Upper lobe of left lung (tissue), 6 donors: ENCODE measurements around the gene ATP2B2. TPM values are rescaled to one million over a fixed set of nuclear protein-coding genes. Genes with fewer than 3 reads are reported as not detected.
A peak's percentile ranks its signal among the peaks of the same experiment; 100 is the strongest.

Experiments
- ATAC-seq, 2 donors: fragments of 200-7000 bp; cut with Tn5 transposase; one replicate each; pipeline ENCODE4 v1.9.1; 2022; ENCODE audit warnings: mild to moderate bottlenecking in 2 of 2, moderate library complexity in 2 of 2; ENCODE audit not compliant: low FRiP score in 2 of 2
- DNase-seq, 2 donors: peaks; one replicate each; pipeline ENCODE4 v3.0.0-alpha.2; 2019 to 2020
- H3K27ac ChIP-seq, 4 donors: fragments of 200-600 bp; sonication (generic); one replicate each; pipeline ENCODE4 v1.5.1; 2016 to 2019
- H3K27me3 ChIP-seq, 4 donors: fragments of 200-600 bp; sonication (generic); one replicate each; pipeline ENCODE4 v1.5.1; 2017 to 2019
- H3K36me3 ChIP-seq, 4 donors: fragments of 200-600 bp; sonication (generic); one replicate each; pipeline ENCODE4 v1.5.1; 2016 to 2019
- H3K4me1 ChIP-seq, 4 donors: fragments of 200-600 bp; sonication (generic); one replicate each; pipeline ENCODE4 v1.5.1; 2018 to 2019
- H3K4me3 ChIP-seq, 4 donors: fragments of 200-600 bp; sonication (generic); one replicate each; pipeline ENCODE4 v1.5.1; 2017 to 2019; ENCODE audit warnings: mild to moderate bottlenecking in 2 of 4, moderate library complexity in 1 of 4
- H3K9me3 ChIP-seq, 4 donors: fragments of 200-600 bp; sonication (generic); one replicate each; pipeline ENCODE4 v1.5.1; 2018 to 2019
- CTCF ChIP-seq, 6 experiments: fragments of 450-650 bp in 4 of 6; fragments of 200-600 bp in 2 of 6; sonication (generic) in 2 of 6; IDR thresholded peaks; one replicate each; pipeline ENCODE4 v1.5.1; 2016 to 2019; ENCODE audit warnings: antibody characterized with exemption in 6 of 6
- EP300 ChIP-seq, 4 donors: sonication (generic); formaldehyde crosslinking; IDR thresholded peaks; one replicate each; pipeline ENCODE4 v1.5.1; 2017; ENCODE audit warnings: antibody characterized with exemption in 4 of 4, control low read depth in 2 of 4
- POLR2A ChIP-seq, 4 donors: fragments of 450-650 bp; IDR thresholded peaks; one replicate each; pipeline ENCODE4 v1.5.1; 2016 to 2017; ENCODE audit warnings: antibody characterized with exemption in 4 of 4, mild to moderate bottlenecking in 2 of 4
- POLR2AphosphoS5 ChIP-seq, 2 donors: sonication (generic); formaldehyde crosslinking; IDR thresholded peaks; one replicate each; pipeline ENCODE4 v1.5.1; 2017; ENCODE audit warnings: antibody characterized with exemption in 2 of 2
- WGBS, 2 donors: methylation state at CpG; one replicate each; pipeline ENCODE4 v1.1.5; 2017 to 2018; 5-methylcytosine and 5-hydroxymethylcytosine counted together
- total RNA-seq, 6 donors: library from RNA; depleted of rRNA in 4 of 6; stranded (reverse); fragments of >200 nt in 4 of 6; gene quantifications; one replicate each; pipeline versions ENCODE4 v1.1.0 to v1.2.1, GENCODE V29; 2016 to 2021
- donor health status: DM: no; HTN: no; CAD: no; lungs with moderate emphysema.
- donor health status: DM: no; HTN: yes; CAD: no; lungs with severe emphysema.

Gene ATP2B2
- total RNA-seq, 6 donors from 2014 or later: 0.13 to 0.30 TPM; not detected in 4

- 51% methylated on average over 28 to 31 of the region's 31 CpGs for WGBS, 2 donors
- TF ChIP-seq EP300 (IDR thresholded peaks at IDR 0.05): no peak
- TF ChIP-seq CTCF (IDR thresholded peaks at IDR 0.05): no peak
- TF ChIP-seq POLR2A (IDR thresholded peaks at IDR 0.05): no peak
- no peak for TF ChIP-seq POLR2AphosphoS5 (IDR thresholded peaks at IDR 0.05)
- H3K4me3 ChIP-seq: no peak overlapping the region
- H3K9me3 ChIP-seq: no peaks in the 10 kb centered on the region
- no peaks in the 10 kb centered on the region for H3K4me1 ChIP-seq
- ATAC-seq (no peak), DNase-seq (no peak)
- H3K36me3 ChIP-seq: no peaks in the 10 kb centered on the region
- H3K27me3 ChIP-seq: no peaks in the 10 kb centered on the region
- no peak overlapping the region for H3K27ac ChIP-seq
Measured at GRCh38 chr3:10328460-10329071, 176.8 kb downstream of the ATP2B2 start.

GRCh38 chr3:10327592-10327991 is 177.8 kb downstream of the ATP2B2 start:
- H3K27ac ChIP-seq: no peak overlapping the region
- no peaks in the 10 kb centered on the region for H3K4me1 ChIP-seq
- H3K9me3 ChIP-seq: no peaks in the 10 kb centered on the region
- DNase-seq (no peak), ATAC-seq (no peak)
- no peaks in the 10 kb centered on the region for H3K27me3 ChIP-seq
- TF ChIP-seq EP300 (IDR thresholded peaks at IDR 0.05): no peak
- TF ChIP-seq POLR2AphosphoS5 (IDR thresholded peaks at IDR 0.05): no peak
- TF ChIP-seq POLR2A (IDR thresholded peaks at IDR 0.05): no peak
- no peak for TF ChIP-seq CTCF (IDR thresholded peaks at IDR 0.05)
- H3K36me3 ChIP-seq: no peaks in the 10 kb centered on the region
- WGBS, 2 donors: 60 to 67% methylated on average over 10 of the region's 10 CpGs
- no peak overlapping the region for H3K4me3 ChIP-seq

- H3K27ac ChIP-seq: no peak overlapping the region
- TF ChIP-seq POLR2AphosphoS5 (IDR thresholded peaks at IDR 0.05): no peak
- no peak for TF ChIP-seq POLR2A (IDR thresholded peaks at IDR 0.05)
- TF ChIP-seq EP300 (IDR thresholded peaks at IDR 0.05): no peak
- TF ChIP-seq CTCF (IDR thresholded peaks at IDR 0.05): no peak
- DNase-seq: no peak
- WGBS, 2 donors: 86 to 100% methylated on average over 1 of the region's 1 CpG
- no peak for ATAC-seq
- peaks cover 2 to 18% (median 12%) of the 10 kb centered on the region in 4 donors for H3K36me3 ChIP-seq
- H3K4me1 ChIP-seq: peaks cover 19 to 21% (median 19%) of the 10 kb centered on the region in 4 donors
- H3K27me3 ChIP-seq: no peaks in the 10 kb centered on the region
- no peaks in the 10 kb centered on the region for H3K9me3 ChIP-seq
- H3K4me3 ChIP-seq: no peak overlapping the region
Measured at GRCh38 chr3:10322352-10322710, 183.1 kb downstream of the ATP2B2 start.

- TF ChIP-seq POLR2AphosphoS5 (IDR thresholded peaks at IDR 0.05): no peak
- no peak for TF ChIP-seq CTCF (IDR thresholded peaks at IDR 0.05)
- TF ChIP-seq POLR2A (IDR thresholded peaks at IDR 0.05): no peak
- TF ChIP-seq EP300 (IDR thresholded peaks at IDR 0.05): no peak
- H3K9me3 ChIP-seq: no peaks in the 10 kb centered on the region
- peaks cover 5 to 24% (median 16%) of the 10 kb centered on the region in 4 donors for H3K36me3 ChIP-seq
- DNase-seq: no peak
- H3K4me3 ChIP-seq: peak overlapping the region in 3 of 4 donors; percentile 97 to 99 (median 99)
- peaks cover 19 to 21% (median 19%) of the 10 kb centered on the region in 4 donors for H3K4me1 ChIP-seq
- H3K27me3 ChIP-seq: no peaks in the 10 kb centered on the region
- peak overlapping the region in 2 of 4 donors; percentile 89 to 92 for H3K27ac ChIP-seq
- ATAC-seq: peak in 1 of 2 donors; percentile 12
- 93 to 99% methylated on average over 5 to 8 of the region's 8 CpGs for WGBS, 2 donors
Measured at GRCh38 chr3:10321630-10322351, 183.6 kb downstream of the ATP2B2 start.
